Hepatocyte (in vitro differentiated cells): Measurements from ENCODE around the gene EMC8.

Experiments used
- EZH2 ChIP-seq: fragments of 200-600 bp; sonication (generic); IDR thresholded peaks from 2 replicates; pipeline ENCODE4 v1.6.1; 2016; ENCODE audit warnings: antibody characterized with exemption, mild to moderate bottlenecking, borderline replicate concordance
- EZH2phosphoT487 ChIP-seq: fragments of 200-600 bp; sonication (generic); IDR thresholded peaks from one replicate; pipeline ENCODE4 v1.6.1; 2018; ENCODE audit warnings: antibody characterized with exemption, mild to moderate bottlenecking, low read depth, moderate library complexity; ENCODE audit not compliant: unreplicated experiment, severe bottlenecking
- TF ChIP-seq, protein P1 (sequence below): fragments of 200-600 bp; sonication (generic); IDR thresholded peaks from 2 replicates; pipeline ENCODE4 v1.5.1; 2016; ENCODE audit warnings: antibody characterized with exemption, mild to moderate bottlenecking; ENCODE audit not compliant: poor library complexity

DNA sequence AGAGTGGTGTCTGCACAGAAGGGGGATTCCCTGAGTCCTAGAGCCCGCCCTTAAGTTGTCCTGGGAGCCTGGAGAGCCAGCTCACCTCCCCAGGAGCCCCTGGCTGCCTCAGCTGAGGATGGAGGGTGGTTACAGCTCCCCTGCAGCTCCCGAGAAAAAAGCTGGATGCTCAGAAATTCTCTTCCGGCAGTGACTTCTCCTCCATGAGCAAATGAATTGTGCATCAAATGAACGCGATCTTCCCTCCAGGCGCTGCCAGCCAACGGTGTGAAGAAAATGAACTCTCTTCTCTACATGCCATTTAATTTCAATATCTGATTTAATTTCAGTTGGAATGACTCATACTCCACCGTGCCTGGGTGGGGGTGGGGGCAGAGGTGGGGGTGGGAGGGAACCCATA is 34.1 kb downstream of the EMC8 start:
- TF ChIP-seq, protein P1, sequence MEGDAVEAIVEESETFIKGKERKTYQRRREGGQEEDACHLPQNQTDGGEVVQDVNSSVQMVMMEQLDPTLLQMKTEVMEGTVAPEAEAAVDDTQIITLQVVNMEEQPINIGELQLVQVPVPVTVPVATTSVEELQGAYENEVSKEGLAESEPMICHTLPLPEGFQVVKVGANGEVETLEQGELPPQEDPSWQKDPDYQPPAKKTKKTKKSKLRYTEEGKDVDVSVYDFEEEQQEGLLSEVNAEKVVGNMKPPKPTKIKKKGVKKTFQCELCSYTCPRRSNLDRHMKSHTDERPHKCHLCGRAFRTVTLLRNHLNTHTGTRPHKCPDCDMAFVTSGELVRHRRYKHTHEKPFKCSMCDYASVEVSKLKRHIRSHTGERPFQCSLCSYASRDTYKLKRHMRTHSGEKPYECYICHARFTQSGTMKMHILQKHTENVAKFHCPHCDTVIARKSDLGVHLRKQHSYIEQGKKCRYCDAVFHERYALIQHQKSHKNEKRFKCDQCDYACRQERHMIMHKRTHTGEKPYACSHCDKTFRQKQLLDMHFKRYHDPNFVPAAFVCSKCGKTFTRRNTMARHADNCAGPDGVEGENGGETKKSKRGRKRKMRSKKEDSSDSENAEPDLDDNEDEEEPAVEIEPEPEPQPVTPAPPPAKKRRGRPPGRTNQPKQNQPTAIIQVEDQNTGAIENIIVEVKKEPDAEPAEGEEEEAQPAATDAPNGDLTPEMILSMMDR, result no peak
- no peak for TF ChIP-seq EZH2
- no peak for TF ChIP-seq EZH2phosphoT487
